GM12878 (cell line): ENCODE results near the gene SLIT1. TPM values are rescaled to one million over a fixed set of nuclear protein-coding genes. Genes with fewer than 3 reads are reported as not detected.

Source experiments
- ATAC-seq: fragments of 200-7000 bp; cut with Tn5 transposase; 3 replicates; pipeline ENCODE4 v1.9.1; 2020; ENCODE audit warnings: mild to moderate bottlenecking, moderate library complexity
- BruUV-seq: library from RNA; stranded (reverse); fragments of 400-500 nt; replicated peaks from 2 replicates; lab custom pipeline; 2021; lab: Mats Ljungman, UMichigan
- CTCF ChIA-PET: fragments of 300-600 bp; sonication (Branson Sonifier 250); formaldehyde crosslinking; extraction: SDS; loops from one replicate; lab custom pipeline; 2021; ENCODE audit warnings: inconsistent platforms; lab: Yijun Ruan, JAX
- POLR2A ChIA-PET: fragments of 350-600 bp; formaldehyde crosslinking; extraction: SDS; loops from one replicate; lab custom pipeline; 2021; ENCODE audit warnings: inconsistent platforms; lab: Charles Lee
- RAD21 ChIA-PET: fragments of 300-600 bp; sonication (Branson Sonifier 250); formaldehyde crosslinking; loops from one replicate; lab custom pipeline; 2023; ENCODE audit warnings: antibody characterized with exemption; ENCODE audit not compliant: unreplicated experiment; lab: Charles Lee
- SMC1A ChIA-PET: fragments of 300-600 bp; sonication (Branson Sonifier 250); formaldehyde crosslinking; loops from one replicate; lab custom pipeline; 2023; ENCODE audit not compliant: unreplicated experiment, uncharacterized antibody; lab: Charles Lee
- DNase-seq: peaks from one replicate; pipeline ENCODE4 v3.0.0-alpha.2; 2011; ENCODE audit warnings: low read depth, low spot score
- FAIRE-seq: peaks from 3 replicates; lab custom pipeline; 2011; peaks lifted over from hg19 to GRCh38; lab: Jason Lieb, UNC
- H2AFZ ChIP-seq: 2 replicates; pipeline ENCODE4 v1.6.0; 2011; ENCODE audit warnings: low read depth, low read length, control low read depth; ENCODE audit not compliant: control insufficient read depth
- H3K27ac ChIP-seq: 2 replicates; pipeline ENCODE4 v1.5.1; 2011; ENCODE audit warnings: control low read depth; ENCODE audit not compliant: control insufficient read depth, insufficient read depth
- H3K27me3 ChIP-seq, 2 experiments: replicated peaks in 1 of 2; 2 replicates each; pipeline versions ENCODE4 v1.6.0 to v1.6.1; 2011; ENCODE audit warnings: low read length in 1 of 2; ENCODE audit not compliant: control insufficient read depth in 2 of 2, insufficient read depth in 2 of 2
- H3K36me3 ChIP-seq, 2 experiments: 2 replicates each; pipeline ENCODE4 v1.5.1; 2011; ENCODE audit warnings: low read length in 1 of 2; ENCODE audit not compliant: control insufficient read depth in 2 of 2, insufficient read depth in 2 of 2
- H3K4me1 ChIP-seq: 2 replicates; pipeline ENCODE4 v1.6.1; 2011; ENCODE audit warnings: mild to moderate bottlenecking, low read length, moderate library complexity, mixed read lengths; ENCODE audit not compliant: control insufficient read depth, insufficient read depth
- H3K4me2 ChIP-seq: 2 replicates; pipeline ENCODE4 v1.6.0; 2011; ENCODE audit warnings: control low read depth; ENCODE audit not compliant: control insufficient read depth, insufficient read depth
- H3K4me3 ChIP-seq: fragments of 200-600 bp; sonication (generic); 2 replicates; pipeline ENCODE4 v1.5.1; 2016
- H3K79me2 ChIP-seq: 2 replicates; pipeline ENCODE4 v1.6.0; 2011; ENCODE audit warnings: low read length; ENCODE audit not compliant: control insufficient read depth, insufficient read depth
- H3K9ac ChIP-seq: 2 replicates; pipeline ENCODE4 v1.8.0; 2011; ENCODE audit warnings: low read length, control low read depth, mixed read lengths; ENCODE audit not compliant: control insufficient read depth, insufficient read depth
- H3K9me3 ChIP-seq: replicated peaks from 3 replicates; pipeline ENCODE4 v1.5.1; 2011; ENCODE audit warnings: mild to moderate bottlenecking, low read length; ENCODE audit not compliant: control insufficient read depth, insufficient read depth
- H4K20me1 ChIP-seq: 2 replicates; pipeline ENCODE4 v1.6.0; 2011; ENCODE audit not compliant: control insufficient read depth, insufficient read depth
- BCL11A ChIP-seq: IDR thresholded peaks from 2 replicates; pipeline ENCODE4 v1.6.1; 2011; ENCODE audit warnings: low read depth, low read length
- BCLAF1 ChIP-seq: fragments of 450-650 bp; IDR thresholded peaks from 2 replicates; pipeline ENCODE4 v1.6.1; 2017; ENCODE audit warnings: antibody characterized with exemption, mild to moderate bottlenecking, moderate library complexity
- JUNB ChIP-seq: IDR thresholded peaks from 2 replicates; pipeline ENCODE4 v1.6.1; 2016; ENCODE audit warnings: antibody characterized with exemption, mild to moderate bottlenecking
- WGBS: methylation state at CpG from one replicate; pipeline ENCODE4 v1.1.6; 2016; ENCODE audit warnings: low lambda C conversion rate; ENCODE audit not compliant: insufficient replicate concordance, insufficient coverage; ENCODE audit errors: missing lambda C conversion rate; 5-methylcytosine and 5-hydroxymethylcytosine counted together
- in situ Hi-C: fragments of 300-500 bp; cut with MboI; formaldehyde crosslinking; loops from 9 replicates; pipeline ENCODE4 v1.14.3; 2018; ENCODE audit warnings: mixed read lengths
- intact Hi-C: fragments of 100-400 bp; cut with micrococcal nuclease; formaldehyde crosslinking; loops from one replicate; pipeline ENCODE4 v1.14.2; 2022; ENCODE audit not compliant: unreplicated experiment
- polyA plus RNA-seq, 11 experiments: library from polyadenylated mRNA; depleted of rRNA in 4 of 11; unstranded in 6 of 11; stranded (reverse) in 5 of 11; fragments of >200 nt; fragmentation: Nextera tagmentation in 4 of 11; fragmentation: Illumina TruSeq in 1 of 11; extraction: Ambion mirVana in 4 of 11; extraction: Trizol in 1 of 11; gene quantifications; 1 replicate in 1 of 11; 2 replicates in 10 of 11; pipeline versions ENCODE4 v1.2.1 to v1.2.3, GENCODE V29; 2011 to 2016; ENCODE audit warnings: inconsistent platforms in 2 of 11, missing spikeins in 2 of 11, low read depth in 1 of 11
- total RNA-seq, 4 experiments: library from RNA; depleted of rRNA in 3 of 4; stranded (reverse); fragments of >200 nt in 3 of 4; fragmentation: Illumina TruSeq in 1 of 4; extraction: Trizol in 1 of 4; gene quantifications; 2 replicates each; pipeline versions ENCODE4 v1.2.1 to v1.2.3, GENCODE V29; 2013 to 2021
- TF ChIP-seq, protein P1 (sequence below), 3 experiments: IDR thresholded peaks in 2 of 3; conservative IDR thresholded peaks in 1 of 3; 2 replicates each; pipeline ENCODE4 v1.5.1; 2011; ENCODE audit warnings: low read depth in 3 of 3, low read length in 3 of 3, mild to moderate bottlenecking in 3 of 3, control low read depth in 2 of 3, moderate library complexity in 2 of 3, inconsistent platforms in 1 of 3, mixed read lengths in 1 of 3; ENCODE audit not compliant: control insufficient read depth in 2 of 3, insufficient read depth in 1 of 3; ENCODE audit errors: extremely low read depth in 1 of 3

The SLIT1 gene
- total and polyA plus RNA-seq, 10 of the 15 experiments (the other 5 are each of a cell fraction or from before 2014, with no cell fraction given) = 0.04 to 0.19 (median 0.06) TPM; not detected in 4

DNA sequence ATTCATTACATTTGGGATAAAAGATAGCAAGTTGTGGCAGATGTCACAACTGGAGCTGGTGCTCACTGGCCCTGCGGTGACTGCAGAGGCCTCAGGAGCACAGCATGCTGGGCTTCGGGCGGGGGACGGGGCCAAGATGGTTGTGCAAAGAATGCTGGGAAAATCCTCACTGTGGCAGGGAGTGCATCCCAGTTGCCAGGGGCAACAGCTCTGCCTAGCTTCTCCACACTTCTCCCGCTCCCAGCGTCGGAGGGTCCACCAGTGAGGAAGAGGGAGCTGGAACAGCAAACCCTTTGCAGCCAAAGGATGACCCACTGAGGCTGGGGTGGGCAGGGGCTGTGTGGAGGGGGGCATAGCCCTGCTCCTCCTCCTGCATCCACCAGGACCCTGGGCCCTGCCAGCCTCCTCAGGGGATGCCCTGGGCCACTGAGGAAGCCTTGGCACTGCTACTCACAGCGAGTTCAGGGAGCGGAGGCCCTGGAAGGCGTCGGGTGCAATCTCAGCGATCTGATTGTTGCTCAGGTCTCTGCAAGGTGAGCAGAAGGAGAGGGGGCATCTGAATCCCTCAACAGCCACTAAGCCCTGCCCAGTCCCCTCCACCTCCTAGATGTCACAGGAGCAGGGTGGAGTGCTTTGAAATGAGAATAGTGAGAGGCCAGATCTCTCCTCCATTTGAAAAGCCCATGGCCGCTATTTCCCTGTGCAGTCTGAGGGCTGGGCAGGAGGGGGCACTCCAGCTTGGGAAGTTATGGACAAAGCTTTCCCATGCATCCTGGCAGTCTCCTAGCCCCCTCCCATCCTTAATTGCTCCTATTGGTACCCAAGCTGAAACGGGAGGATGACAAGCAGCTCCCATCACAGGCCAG is 126.5 kb downstream of the SLIT1 start:
- in situ Hi-C loops = no loop called here
- H3K9me3 ChIP-seq = no peaks in the 10 kb centered on the region
- H3K36me3 ChIP-seq = no peaks in the 10 kb centered on the region
- H3K79me2 ChIP-seq = no peaks in the 10 kb centered on the region
- no peak overlapping the region for H3K27ac ChIP-seq
- H2AFZ ChIP-seq = no peak overlapping the region
- H3K9ac ChIP-seq = no peak overlapping the region
- SMC1A ChIA-PET = no interaction called here
- no TSS peak for BruUV-seq
- TF ChIP-seq BCLAF1 = no peak
- TF ChIP-seq JUNB = no peak
- no peak for TF ChIP-seq BCL11A
- TF ChIP-seq, protein P1, sequence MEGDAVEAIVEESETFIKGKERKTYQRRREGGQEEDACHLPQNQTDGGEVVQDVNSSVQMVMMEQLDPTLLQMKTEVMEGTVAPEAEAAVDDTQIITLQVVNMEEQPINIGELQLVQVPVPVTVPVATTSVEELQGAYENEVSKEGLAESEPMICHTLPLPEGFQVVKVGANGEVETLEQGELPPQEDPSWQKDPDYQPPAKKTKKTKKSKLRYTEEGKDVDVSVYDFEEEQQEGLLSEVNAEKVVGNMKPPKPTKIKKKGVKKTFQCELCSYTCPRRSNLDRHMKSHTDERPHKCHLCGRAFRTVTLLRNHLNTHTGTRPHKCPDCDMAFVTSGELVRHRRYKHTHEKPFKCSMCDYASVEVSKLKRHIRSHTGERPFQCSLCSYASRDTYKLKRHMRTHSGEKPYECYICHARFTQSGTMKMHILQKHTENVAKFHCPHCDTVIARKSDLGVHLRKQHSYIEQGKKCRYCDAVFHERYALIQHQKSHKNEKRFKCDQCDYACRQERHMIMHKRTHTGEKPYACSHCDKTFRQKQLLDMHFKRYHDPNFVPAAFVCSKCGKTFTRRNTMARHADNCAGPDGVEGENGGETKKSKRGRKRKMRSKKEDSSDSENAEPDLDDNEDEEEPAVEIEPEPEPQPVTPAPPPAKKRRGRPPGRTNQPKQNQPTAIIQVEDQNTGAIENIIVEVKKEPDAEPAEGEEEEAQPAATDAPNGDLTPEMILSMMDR (IDR thresholded peaks at IDR 0.05 in 2 of 3, conservative IDR thresholded peaks at IDR 0.05 in 1 of 3; ENCODE audit: control insufficient read depth in 2 of 3, extremely low read depth in 1 of 3, insufficient read depth in 1 of 3, low read depth in 3 of 3, low read length in 3 of 3) = 0 out of 6 replicates have a peak, but pooled peaks of 1 of the 3 experiments have one; percentile 6
- no peaks in the 10 kb centered on the region for H3K4me1 ChIP-seq
- intact Hi-C loops = no loop called here
- no peak overlapping the region for H3K4me2 ChIP-seq
- no peaks in the 10 kb centered on the region for H4K20me1 ChIP-seq
- POLR2A ChIA-PET = no interaction called here
- 62% methylated on average over 14 of the region's 14 CpGs for WGBS
- CTCF ChIA-PET = interaction anchor here (0.9 to 1.5 kb wide), 4 partner anchors 14 to 151 kb away, joined by 3 to 7 read pairs (median 3); no protein-coding TSS in a partner anchor
- H3K27me3 ChIP-seq = no peaks in the 10 kb centered on the region; a peak in 1 of 4 replicates
- no peak for FAIRE-seq
- RAD21 ChIA-PET = no interaction called here
- no peak for DNase-seq
- no peak overlapping the region for H3K4me3 ChIP-seq
- ATAC-seq = no peak
